GM12874 (cell line): ENCODE data around the gene SULT2B1.

Source experiments
- TF ChIP-seq, protein P1 (sequence below): IDR thresholded peaks from 2 replicates; pipeline ENCODE4 v1.5.1; 2011; ENCODE audit warnings: low read depth, mild to moderate bottlenecking, control low read depth, low read length, moderate library complexity; ENCODE audit not compliant: insufficient read depth

The SULT2B1 gene

DNA sequence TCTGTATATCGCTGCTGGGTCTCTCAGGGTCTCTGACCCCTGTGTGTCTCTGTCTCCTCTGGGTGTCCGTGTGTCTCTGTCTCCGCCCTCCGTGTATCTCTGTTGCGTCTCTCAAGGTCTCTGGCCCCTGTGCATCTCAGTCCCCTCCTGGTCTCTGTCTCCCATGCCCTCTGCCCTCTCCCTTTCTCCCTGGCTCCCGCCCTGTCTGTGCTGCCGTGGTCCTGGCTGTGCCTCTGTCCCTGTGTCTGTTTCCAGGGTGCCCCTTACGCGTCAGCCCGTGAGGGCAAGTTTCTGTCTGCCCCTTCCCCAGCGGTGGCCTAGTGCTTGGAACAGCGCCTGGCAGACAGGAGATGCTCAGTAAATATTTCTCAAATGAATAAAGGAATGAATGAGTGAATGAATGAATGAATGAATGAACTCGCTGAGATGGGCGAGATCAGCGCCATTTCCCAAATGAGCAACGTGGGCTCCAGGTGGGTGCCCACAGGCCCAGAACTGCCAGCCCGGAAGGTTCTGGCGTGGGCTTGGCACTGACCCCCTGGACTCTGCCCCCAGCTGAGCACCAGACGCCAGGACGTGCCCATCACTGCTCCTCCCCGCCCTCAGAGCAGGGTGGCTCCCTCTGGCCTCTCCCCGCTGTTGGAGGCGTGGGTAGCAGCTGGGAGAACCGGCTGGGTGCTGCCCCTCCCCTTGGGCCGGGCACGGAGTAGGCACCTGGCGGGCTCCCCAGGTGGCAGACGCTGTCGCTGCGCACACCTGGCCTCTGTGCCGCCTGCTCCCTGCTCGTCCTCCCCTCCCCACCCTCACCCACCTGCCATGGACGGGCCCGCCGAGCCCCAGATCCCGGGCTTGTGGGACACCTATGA, at the start of gene SULT2B1:
TSS of gene SULT2B1 (plus strand) at position 736 of the 866 bp plus-strand sequence. CDS start at position 817, 81 bp downstream.
- TF ChIP-seq, protein P1, sequence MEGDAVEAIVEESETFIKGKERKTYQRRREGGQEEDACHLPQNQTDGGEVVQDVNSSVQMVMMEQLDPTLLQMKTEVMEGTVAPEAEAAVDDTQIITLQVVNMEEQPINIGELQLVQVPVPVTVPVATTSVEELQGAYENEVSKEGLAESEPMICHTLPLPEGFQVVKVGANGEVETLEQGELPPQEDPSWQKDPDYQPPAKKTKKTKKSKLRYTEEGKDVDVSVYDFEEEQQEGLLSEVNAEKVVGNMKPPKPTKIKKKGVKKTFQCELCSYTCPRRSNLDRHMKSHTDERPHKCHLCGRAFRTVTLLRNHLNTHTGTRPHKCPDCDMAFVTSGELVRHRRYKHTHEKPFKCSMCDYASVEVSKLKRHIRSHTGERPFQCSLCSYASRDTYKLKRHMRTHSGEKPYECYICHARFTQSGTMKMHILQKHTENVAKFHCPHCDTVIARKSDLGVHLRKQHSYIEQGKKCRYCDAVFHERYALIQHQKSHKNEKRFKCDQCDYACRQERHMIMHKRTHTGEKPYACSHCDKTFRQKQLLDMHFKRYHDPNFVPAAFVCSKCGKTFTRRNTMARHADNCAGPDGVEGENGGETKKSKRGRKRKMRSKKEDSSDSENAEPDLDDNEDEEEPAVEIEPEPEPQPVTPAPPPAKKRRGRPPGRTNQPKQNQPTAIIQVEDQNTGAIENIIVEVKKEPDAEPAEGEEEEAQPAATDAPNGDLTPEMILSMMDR: no peak

DNA sequence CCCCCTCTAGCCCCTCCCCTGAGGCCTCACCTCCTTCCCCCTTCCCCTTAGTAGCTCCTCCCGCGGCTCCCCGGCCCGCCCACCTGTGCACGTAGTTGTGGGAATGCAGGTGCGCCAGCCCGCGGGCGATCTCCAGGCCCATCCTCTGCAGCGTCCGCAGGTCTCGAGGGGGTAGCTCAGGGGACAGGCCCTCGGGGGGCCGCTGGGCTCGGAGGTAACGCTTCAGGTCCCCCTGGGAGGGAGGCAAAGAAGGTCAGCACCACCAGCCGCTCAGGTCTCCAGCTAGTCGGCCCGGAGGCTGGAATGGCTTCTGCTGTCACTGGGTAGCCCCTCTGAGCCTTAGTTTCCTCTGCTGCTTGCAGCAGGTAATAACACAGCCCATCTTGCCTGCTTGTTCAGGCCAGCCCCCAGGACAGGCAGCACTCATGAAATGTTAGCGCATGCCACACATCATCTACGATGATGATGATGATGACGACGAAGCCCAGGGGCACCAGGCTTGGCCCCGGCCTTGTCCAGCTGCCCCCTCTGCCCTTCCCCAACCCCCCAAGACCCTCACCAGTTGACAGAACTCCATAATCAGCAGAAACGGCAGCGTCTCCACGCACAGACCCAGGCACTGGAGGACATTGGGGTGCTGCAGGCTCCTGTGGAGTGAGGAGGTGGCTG, 49.5 kb upstream of the SULT2B1 start:
- TF ChIP-seq, protein P1: no peak

DNA sequence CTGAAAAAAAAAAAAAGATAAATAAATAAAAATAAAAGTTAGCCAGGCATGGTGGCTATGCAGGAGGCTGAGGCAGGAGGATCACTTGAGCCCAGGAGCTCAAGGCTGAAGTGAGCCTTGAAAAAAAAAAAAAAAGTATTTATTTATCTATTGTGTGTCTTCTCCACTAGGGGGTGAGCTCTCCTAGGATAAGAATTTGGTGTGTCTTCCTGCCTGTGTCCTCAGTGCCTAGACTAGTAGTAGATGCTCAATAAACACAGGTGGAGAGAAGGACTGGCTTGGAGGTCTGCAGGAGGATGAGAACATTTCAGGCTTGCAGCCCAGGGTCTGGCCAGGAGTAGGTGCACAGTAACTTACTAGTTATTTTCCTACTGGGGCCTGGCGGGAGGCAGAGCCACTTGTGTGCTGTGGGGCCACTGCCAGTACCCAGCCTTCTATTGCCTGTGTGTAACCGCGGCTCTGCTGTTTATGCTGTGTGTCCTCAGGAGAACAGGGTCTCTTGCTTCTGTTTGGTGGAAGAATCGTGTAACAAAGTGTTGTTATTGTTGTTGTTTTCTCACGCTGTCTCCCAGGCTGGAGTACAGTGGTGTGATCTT, 45.7 kb upstream of the SULT2B1 start:
- TF ChIP-seq, protein P1: peak; percentile 43; the same call in 1 of the 2 replicates

DNA sequence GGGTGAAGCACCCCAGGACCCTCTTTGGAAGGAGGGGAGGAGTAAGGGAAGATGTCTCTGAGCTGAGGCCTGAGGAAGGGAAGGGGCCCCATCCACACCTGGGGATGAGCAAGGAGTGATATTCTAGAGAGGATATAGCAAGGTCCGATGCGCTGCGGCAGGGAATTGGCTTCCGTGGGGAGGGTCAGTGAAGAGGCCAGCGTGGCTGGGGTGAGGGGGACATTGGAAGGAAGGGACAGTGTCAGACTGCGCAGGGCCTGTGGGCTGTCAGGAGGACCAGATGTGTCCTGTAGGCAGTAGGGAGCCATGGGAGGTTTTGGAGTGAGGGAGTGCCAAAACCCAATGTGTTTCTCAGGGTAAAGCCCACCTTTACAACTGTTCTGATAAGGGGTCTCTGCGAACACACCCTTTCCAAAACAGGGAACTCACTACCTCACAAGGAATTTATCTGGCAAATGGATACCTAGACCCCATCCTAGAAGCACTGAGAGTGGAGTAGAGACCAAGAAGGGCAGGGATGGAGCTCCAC, 44.0 kb upstream of the SULT2B1 start:
- TF ChIP-seq, protein P1: no peak

DNA sequence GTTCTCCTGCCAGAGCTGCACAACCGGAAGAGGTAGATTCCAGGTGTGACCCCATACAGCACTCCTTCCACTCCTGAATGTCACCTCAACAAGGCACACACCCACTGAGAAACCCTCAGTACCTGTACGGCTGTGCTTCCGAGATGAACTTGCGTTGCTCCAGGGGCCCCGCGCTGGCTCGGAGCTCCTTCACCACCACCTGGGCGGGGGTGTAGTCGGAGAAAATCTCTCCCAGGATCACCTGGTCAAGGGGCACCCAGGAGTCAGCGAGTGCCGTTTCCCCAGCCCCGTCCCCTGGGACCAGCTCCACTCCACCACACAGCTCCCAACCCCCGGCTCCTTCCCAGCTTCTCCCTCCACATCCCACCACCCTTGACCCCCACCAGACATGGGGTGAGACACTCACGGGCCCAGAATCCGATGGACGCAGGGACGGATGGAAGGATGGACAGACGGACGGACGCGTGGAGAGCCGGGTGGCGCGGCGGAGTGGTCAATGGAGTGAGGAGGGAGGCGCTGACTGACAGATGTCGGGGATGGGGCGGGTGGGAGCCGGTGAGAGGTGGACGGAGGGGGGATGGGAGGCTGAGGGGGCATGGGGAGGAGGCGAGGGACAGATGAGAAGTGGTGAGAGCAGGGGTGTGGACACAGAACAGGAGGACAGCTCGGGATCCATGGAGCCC, 43.1 kb upstream of the SULT2B1 start:
- TF ChIP-seq, protein P1: no peak

DNA sequence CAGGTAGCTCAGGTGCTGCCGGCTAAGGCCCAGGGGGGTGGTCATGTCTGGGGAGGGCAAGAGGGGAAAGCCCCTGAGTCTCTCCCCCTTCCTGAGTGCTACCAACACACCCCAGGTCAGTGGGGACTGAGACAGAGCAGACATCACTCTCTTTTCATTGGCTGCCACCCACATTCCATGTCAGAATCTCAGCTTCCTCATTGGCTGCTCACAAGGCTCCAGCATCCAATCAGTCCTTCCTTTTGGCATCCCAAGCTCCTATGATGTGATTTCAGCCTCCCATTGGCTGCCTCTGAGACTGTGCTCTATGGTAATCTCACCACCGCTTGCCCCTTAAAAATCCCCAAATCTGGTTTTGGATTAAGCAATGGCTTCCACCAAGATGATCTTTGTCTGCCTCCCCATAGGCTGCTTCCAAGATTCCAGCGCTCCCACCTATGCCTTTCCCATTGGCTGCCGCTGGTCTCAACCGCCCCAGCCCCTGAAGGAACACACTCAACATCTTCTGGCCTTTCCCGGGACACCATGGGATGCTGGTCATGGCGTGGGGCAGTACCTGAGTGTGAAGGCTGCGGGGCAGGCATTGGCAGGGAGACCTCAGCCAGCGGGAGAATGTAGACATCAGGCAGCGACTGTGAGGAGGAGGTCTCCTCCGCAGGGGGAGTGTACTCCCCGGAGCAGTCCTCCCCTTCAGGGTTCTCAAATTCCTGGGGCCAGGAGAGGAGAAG, 42.3 kb upstream of the SULT2B1 start:
- TF ChIP-seq, protein P1: no peak
